Ishikawa (cell line): ENCODE measurements around the gene LDB3.

Source experiments
- CEBPB ChIP-seq: IDR thresholded peaks from 2 replicates; pipeline ENCODE4 v1.6.1; 2012
- CREB1 ChIP-seq: IDR thresholded peaks from 2 replicates; pipeline ENCODE4 v1.6.1; 2012; ENCODE audit warnings: low read depth
- EGR1 ChIP-seq: IDR thresholded peaks from 2 replicates; pipeline ENCODE4 v1.6.1; 2012
- EP300 ChIP-seq: IDR thresholded peaks from 2 replicates; pipeline ENCODE4 v1.6.1; 2012; ENCODE audit warnings: borderline replicate concordance
- FOXM1 ChIP-seq: IDR thresholded peaks from 2 replicates; pipeline ENCODE4 v1.6.1; 2012; ENCODE audit warnings: low read depth, borderline replicate concordance
- REST ChIP-seq: IDR thresholded peaks from 2 replicates; pipeline ENCODE4 v1.6.1; 2012; ENCODE audit warnings: low read depth, mild to moderate bottlenecking
- TAF1 ChIP-seq: IDR thresholded peaks from 2 replicates; pipeline ENCODE4 v1.6.1; 2012; ENCODE audit warnings: low read depth, mild to moderate bottlenecking
- TCF12 ChIP-seq: IDR thresholded peaks from 2 replicates; pipeline ENCODE4 v1.6.1; 2012; ENCODE audit warnings: low read depth
- TEAD4 ChIP-seq: IDR thresholded peaks from 2 replicates; pipeline ENCODE4 v1.6.1; 2012
- YY1 ChIP-seq: IDR thresholded peaks from 2 replicates; pipeline ENCODE4 v1.6.1; 2012; ENCODE audit warnings: low read depth
- ZBTB7A ChIP-seq: IDR thresholded peaks from 2 replicates; pipeline ENCODE4 v1.6.1; 2012; ENCODE audit warnings: low read depth
- TF ChIP-seq, protein P1 (sequence below): IDR thresholded peaks from 2 replicates; pipeline ENCODE4 v1.6.1; 2012

- no peak for TF ChIP-seq ZBTB7A
- no peak for TF ChIP-seq TCF12
- TF ChIP-seq REST = no peak
- no peak for TF ChIP-seq TAF1
- TF ChIP-seq EP300 = no peak
- TF ChIP-seq, protein P1, sequence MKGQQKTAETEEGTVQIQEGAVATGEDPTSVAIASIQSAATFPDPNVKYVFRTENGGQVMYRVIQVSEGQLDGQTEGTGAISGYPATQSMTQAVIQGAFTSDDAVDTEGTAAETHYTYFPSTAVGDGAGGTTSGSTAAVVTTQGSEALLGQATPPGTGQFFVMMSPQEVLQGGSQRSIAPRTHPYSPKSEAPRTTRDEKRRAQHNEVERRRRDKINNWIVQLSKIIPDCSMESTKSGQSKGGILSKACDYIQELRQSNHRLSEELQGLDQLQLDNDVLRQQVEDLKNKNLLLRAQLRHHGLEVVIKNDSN = no peak
- no peak for TF ChIP-seq CREB1
- TF ChIP-seq FOXM1 = no peak
- TF ChIP-seq EGR1 = no peak
- TF ChIP-seq YY1 = no peak
- TF ChIP-seq TEAD4 = no peak
- no peak for TF ChIP-seq CEBPB
Observed at GRCh38 chr10:86670876-86671275, 2.6 kb downstream of the LDB3 start.
